DND-41 (cell line): ENCODE data around the gene SH3RF3.

ENCODE experiments used
- CTCF ChIP-seq: IDR thresholded peaks from 2 replicates; pipeline ENCODE4 v1.5.1; 2012; ENCODE audit warnings: borderline replicate concordance, low read length, moderate library complexity, mild to moderate bottlenecking; ENCODE audit not compliant: poor library complexity, severe bottlenecking; ENCODE audit errors: extremely low read depth
- EZH2 ChIP-seq: IDR thresholded peaks from 3 replicates; pipeline ENCODE4 v1.6.1; 2012; ENCODE audit warnings: borderline replicate concordance, low read depth, mild to moderate bottlenecking, moderate library complexity, low read length, inconsistent platforms; ENCODE audit not compliant: severe bottlenecking

DNA sequence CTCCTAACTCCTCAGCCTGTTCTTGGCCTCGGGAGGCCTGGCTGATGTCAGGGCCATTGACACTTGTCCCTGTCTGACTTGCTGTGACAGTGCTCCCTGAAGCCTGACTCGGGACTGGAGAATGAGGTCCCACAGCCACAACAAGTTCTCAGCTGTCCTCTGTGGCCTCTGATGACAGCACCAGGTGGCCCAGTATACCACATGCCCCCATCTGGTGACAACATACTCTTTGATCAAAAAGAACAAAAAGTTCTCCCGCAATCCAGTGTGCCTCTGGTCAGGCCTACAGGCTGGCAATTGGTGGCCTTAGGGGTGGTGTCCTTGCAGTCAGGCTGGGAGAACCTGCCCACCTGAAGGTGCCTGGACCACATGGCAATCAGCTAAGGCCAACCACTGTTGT is 382.2 kb downstream of the SH3RF3 start:
- TF ChIP-seq CTCF (no peak), EZH2 (no peak)
